Keratinocyte (primary cell): Measurements from ENCODE around the gene SAMD10. TPM values are rescaled to one million over a fixed set of nuclear protein-coding genes. Genes with fewer than 3 reads are reported as not detected.
"Not testable (repeated sequence)": the region's sequence is repeated elsewhere in the genome, so short reads cannot be mapped to it uniquely, and the experiment has no call there.

Source experiments
- DNase-seq: peaks from one replicate; pipeline ENCODE4 v3.0.0-alpha.2; 2011; ENCODE audit warnings: low read depth, missing footprints, low spot score
- FAIRE-seq: peaks from 2 replicates; lab custom pipeline; 2011; peaks lifted over from hg19 to GRCh38; lab: Jason Lieb, UNC
- H2AFZ ChIP-seq: 2 replicates; pipeline ENCODE4 v1.6.0; 2012; ENCODE audit warnings: low read length, control low read depth, inconsistent platforms; ENCODE audit not compliant: control insufficient read depth
- H3K27ac ChIP-seq: 2 replicates; pipeline ENCODE4 v1.5.1; 2011; ENCODE audit warnings: low read length; ENCODE audit not compliant: control insufficient read depth, insufficient read depth
- H3K27me3 ChIP-seq: 3 replicates; pipeline ENCODE4 v1.6.0; 2011; ENCODE audit warnings: low read length; ENCODE audit not compliant: control insufficient read depth, insufficient read depth; ENCODE audit errors: extremely low read depth
- H3K36me3 ChIP-seq, 2 experiments: 2 replicates in 1 of 2; 3 replicates in 1 of 2; pipeline ENCODE4 v1.5.1; 2011; ENCODE audit warnings: low read length in 2 of 2, mild to moderate bottlenecking in 1 of 2; ENCODE audit not compliant: control insufficient read depth in 2 of 2, insufficient read depth in 2 of 2; ENCODE audit errors: extremely low read depth in 1 of 2
- H3K4me1 ChIP-seq: 3 replicates; pipeline ENCODE4 v1.5.1; 2011; ENCODE audit warnings: low read length; ENCODE audit not compliant: control insufficient read depth, insufficient read depth; ENCODE audit errors: extremely low read depth
- H3K4me2 ChIP-seq: 3 replicates; pipeline ENCODE4 v1.6.0; 2011; ENCODE audit warnings: low read depth, low read length; ENCODE audit not compliant: control insufficient read depth, insufficient read depth; ENCODE audit errors: extremely low read depth
- H3K4me3 ChIP-seq, 3 experiments: fragments of 200-600 bp in 1 of 3; sonication (generic) in 1 of 3; 2 replicates in 2 of 3; 3 replicates in 1 of 3; pipeline ENCODE4 v1.5.1; 2011 to 2016; ENCODE audit warnings: low read length in 3 of 3, mild to moderate bottlenecking in 3 of 3, control low read depth in 2 of 3, inconsistent platforms in 1 of 3, low read depth in 1 of 3, mixed read lengths in 1 of 3, mixed run types in 1 of 3, moderate library complexity in 1 of 3; ENCODE audit not compliant: control insufficient read depth in 2 of 3, insufficient read depth in 2 of 3; ENCODE audit errors: extremely low read depth in 1 of 3
- H3K79me2 ChIP-seq: 2 replicates; pipeline ENCODE4 v1.6.0; 2012; ENCODE audit warnings: low read length; ENCODE audit not compliant: control insufficient read depth, insufficient read depth
- H3K9ac ChIP-seq: 3 replicates; pipeline ENCODE4 v1.6.0; 2011; ENCODE audit warnings: low read length; ENCODE audit not compliant: control insufficient read depth, insufficient read depth; ENCODE audit errors: extremely low read depth
- H3K9me1 ChIP-seq: 3 replicates; pipeline ENCODE4 v1.6.0; 2011; ENCODE audit warnings: low read length; ENCODE audit not compliant: control insufficient read depth, insufficient read depth; ENCODE audit errors: extremely low read depth
- H3K9me3 ChIP-seq: 2 replicates; pipeline ENCODE4 v1.5.1; 2012; ENCODE audit warnings: low read depth, low read length; ENCODE audit not compliant: control insufficient read depth
- H4K20me1 ChIP-seq: 3 replicates; pipeline ENCODE4 v1.6.0; 2011; ENCODE audit warnings: low read length; ENCODE audit not compliant: control insufficient read depth, insufficient read depth; ENCODE audit errors: extremely low read depth
- CTCF ChIP-seq, 3 experiments: IDR thresholded peaks in 1 of 3; conservative IDR thresholded peaks in 1 of 3; optimal IDR thresholded peaks in 1 of 3; 2 replicates in 2 of 3; 3 replicates in 1 of 3; pipeline versions ENCODE3 to v1.5.1; 2011; ENCODE audit warnings: low read length in 3 of 3, mild to moderate bottlenecking in 3 of 3, moderate library complexity in 2 of 3, control low read depth in 1 of 3, inconsistent platforms in 1 of 3; ENCODE audit not compliant: insufficient read depth in 2 of 3; ENCODE audit errors: extremely low read depth in 1 of 3
- EZH2 ChIP-seq: IDR thresholded peaks from one replicate; pipeline ENCODE4 v1.6.1; 2012; ENCODE audit warnings: inconsistent platforms, mild to moderate bottlenecking, low read length, moderate library complexity
- dilution Hi-C: fragments of 300-500 bp; cut with MboI; formaldehyde crosslinking; loops from one replicate; pipeline ENCODE4 v1.7.0; 2020; ENCODE audit warnings: low sequenced_read_pairs; ENCODE audit not compliant: extremely low pct_ligation_motif_present
- polyA plus RNA-seq, 5 experiments: library from polyadenylated mRNA; depleted of rRNA in 3 of 5; stranded (reverse) in 3 of 5; stranded (forward) in 1 of 5; unstranded in 1 of 5; fragments of >200 nt; gene quantifications; 1 replicate in 1 of 5; 2 replicates in 3 of 5; 3 replicates in 1 of 5; pipeline versions ENCODE4 v1.2.1 to v1.2.3, GENCODE V29; 2011 to 2012; ENCODE audit warnings: missing spikeins in 2 of 5, low read depth in 1 of 5, low replicate concordance in 1 of 5

The SAMD10 gene
- polyA plus RNA-seq, 1 donor (not counting 4 experiments of a cell fraction or from before 2014, with no cell fraction given): 0.45 TPM

- no peaks in the 10 kb centered on the region for H3K27me3 ChIP-seq
- no peak overlapping the region for H3K4me2 ChIP-seq
- FAIRE-seq (no peak), DNase-seq (no peak)
- no peak overlapping the region for H3K27ac ChIP-seq
- no peak overlapping the region for H2AFZ ChIP-seq
- H3K4me3 ChIP-seq: no peak overlapping the region
- no peaks in the 10 kb centered on the region for H3K9me1 ChIP-seq
- no peak overlapping the region for H3K9ac ChIP-seq
- no peaks in the 10 kb centered on the region for H3K9me3 ChIP-seq
- peaks cover 22% of the 10 kb centered on the region for H4K20me1 ChIP-seq
- dilution Hi-C loops: no loop called here
- peaks cover 56 to 65% of the 10 kb centered on the region in 2 experiments for H3K36me3 ChIP-seq
- peaks cover 69% of the 10 kb centered on the region for H3K79me2 ChIP-seq
- TF ChIP-seq CTCF (optimal IDR thresholded peaks at IDR 0.05 in 1 of 3, IDR thresholded peaks at IDR 0.05 in 1 of 3, conservative IDR thresholded peaks at IDR 0.05 in 1 of 3; ENCODE audit: extremely low read depth in 1 of 3, insufficient read depth in 2 of 3, low read length in 3 of 3) (no peak), EZH2 (no peak)
- H3K4me1 ChIP-seq: no peaks in the 10 kb centered on the region
Measured at GRCh38 chr20:63930971-63931553, 48.4 kb downstream of the SAMD10 start.

- peaks cover 70% of the 10 kb centered on the region for H3K79me2 ChIP-seq
- dilution Hi-C loops: not testable (repeated sequence)
- H4K20me1 ChIP-seq: peaks cover 16% of the 10 kb centered on the region
Measured at GRCh38 chr20:63929473-63929883, 50.0 kb downstream of the SAMD10 start.

GRCh38 chr20:63929071-63929470 lies 50.4 kb downstream of the SAMD10 start:
- Histone ChIP-seq H3K27me3 (no peaks in the 10 kb centered on the region), H2AFZ (no peak overlapping the region), H3K4me1 (no peaks in the 10 kb centered on the region), H3K9ac (no peak overlapping the region), H4K20me1 (peaks cover 12% of the 10 kb centered on the region), H3K4me2 (no peak overlapping the region), H3K4me3 (no peak overlapping the region), H3K9me1 (no peaks in the 10 kb centered on the region), H3K36me3 (peaks cover 45 to 54% of the 10 kb centered on the region in 2 experiments), H3K9me3 (no peaks in the 10 kb centered on the region), H3K27ac (no peak overlapping the region), H3K79me2 (peaks cover 71% of the 10 kb centered on the region)
- TF ChIP-seq CTCF (optimal IDR thresholded peaks at IDR 0.05 in 1 of 3, IDR thresholded peaks at IDR 0.05 in 1 of 3, conservative IDR thresholded peaks at IDR 0.05 in 1 of 3; ENCODE audit: extremely low read depth in 1 of 3, insufficient read depth in 2 of 3, low read length in 3 of 3) (no peak), EZH2 (no peak)
- dilution Hi-C loops: no loop called here
- DNase-seq (no peak), FAIRE-seq (no peak)

More at GRCh38 chr20:63929473-63929883, 50.0 kb downstream of the SAMD10 start:
- H3K4me3 ChIP-seq, H3K27me3 ChIP-seq, H3K9me3 ChIP-seq, H3K4me2 ChIP-seq, H3K4me1 ChIP-seq, DNase-seq, H3K27ac ChIP-seq, H3K9me1 ChIP-seq, H3K9ac ChIP-seq, H2AFZ ChIP-seq, FAIRE-seq: not testable (repeated sequence)
- peaks cover 46 to 55% of the 10 kb centered on the region in 2 experiments for H3K36me3 ChIP-seq
